ENCODE data around the gene GLI2. TPM values are rescaled to one million over a fixed set of nuclear protein-coding genes. Genes with fewer than 3 reads are reported as not detected.

GLI2 gene
- total and polyA plus RNA-seq, 2 of the 13 experiments (the other 11 are each of a cell fraction or from before 2014, with no cell fraction given), result not detected

GRCh38 chr2:120744817-120745216 is 9.1 kb downstream of the GLI2 start (continued):
- TF ChIP-seq MXD1 (CRISPR knock-in tag; IDR thresholded peaks at IDR 0.05) (no peak), ZFP62 (CRISPR knock-in tag; IDR thresholded peaks at IDR 0.05) (no peak), ZBTB7B (CRISPR knock-in tag; IDR thresholded peaks at IDR 0.05) (no peak), TCF7L2 (IDR thresholded peaks at IDR 0.05; ENCODE audit: low read depth, low read length) (no peak), SRY (CRISPR knock-in tag; IDR thresholded peaks at IDR 0.05) (no peak), ZNF737 (CRISPR knock-in tag; IDR thresholded peaks at IDR 0.05; ENCODE audit: borderline replicate concordance) (no peak), CSRNP1 (CRISPR knock-in tag; IDR thresholded peaks at IDR 0.05) (no peak), ZNF512 (CRISPR knock-in tag; IDR thresholded peaks at IDR 0.05) (no peak)

- FAIRE-seq (no peak), ATAC-seq (no peak), DNase-seq (ENCODE audit: low spot score) (no peak)
- ChIA-PET POLR2A (no interaction called here), CTCF (ENCODE audit: low intra/inter-chr PET ratio, low total read pairs) (no interaction called here)
- H3K4me3 ChIP-seq (replicated peaks in 1 of 3; ENCODE audit: insufficient read depth in 1 of 3, low read depth in 2 of 3, low read length in 3 of 3), result no peak overlapping the region
- no peaks in the 10 kb centered on the region for H3K36me3 ChIP-seq (replicated peaks in 1 of 2; ENCODE audit: control insufficient read depth in 1 of 2, insufficient read depth in 2 of 2, low read length in 2 of 2)
- 10% methylated on average over 6 of the region's 6 CpGs for WGBS (ENCODE audit: low lambda C conversion rate)
- intact Hi-C loops (cut with micrococcal nuclease; ENCODE audit: unreplicated experiment), result loop anchor here (5.0 kb wide), 1 partner anchor 508 kb away; no protein-coding TSS in a partner anchor
- H3K79me2 ChIP-seq (ENCODE audit: insufficient read depth, low read length), result no peaks in the 10 kb centered on the region
- H3K27me3 ChIP-seq (ENCODE audit: control insufficient read depth in 1 of 2, insufficient read depth in 2 of 2, low read length in 2 of 2), result peaks cover 10 to 67% of the 10 kb centered on the region in 2 experiments
- H3K9ac ChIP-seq (ENCODE audit: insufficient read depth, low read depth, low read length), result no peak overlapping the region
- no peak overlapping the region for H3K4me2 ChIP-seq (ENCODE audit: low read depth, low read length)
- no TSS peak for BruUV-seq (replicated peaks)
- no peak overlapping the region for H2AFZ ChIP-seq (ENCODE audit: low read length)
- no peaks in the 10 kb centered on the region for H3K9me3 ChIP-seq (ENCODE audit: low read length)
- H3K27ac ChIP-seq (ENCODE audit: extremely low read length, insufficient read depth, low read length), result no peak overlapping the region
- H4K20me1 ChIP-seq (ENCODE audit: insufficient read depth, low read length), result no peaks in the 10 kb centered on the region
- in situ Hi-C loops (cut with HindIII; ENCODE audit: extremely low pct_ligation_motif_present, low pct_unique_long_range_greater_than_20kb), result no loop called here
- peaks cover 13% of the 10 kb centered on the region; the same call in 1 of the 2 replicates for H3K4me1 ChIP-seq (ENCODE audit: insufficient read depth, low read length)
- TF ChIP-seq ZFP36 (IDR thresholded peaks at IDR 0.05; ENCODE audit: borderline replicate concordance, low read depth, low read length, partially characterized antibody) (no peak), PRDM15 (CRISPR knock-in tag; IDR thresholded peaks at IDR 0.05) (no peak), ZNF549 (CRISPR knock-in tag; IDR thresholded peaks at IDR 0.05) (no peak), ZBTB8A (CRISPR knock-in tag; IDR thresholded peaks at IDR 0.05; ENCODE audit: borderline replicate concordance, low read depth) (no peak), ZNF3 (CRISPR knock-in tag; IDR thresholded peaks at IDR 0.05) (no peak), TAF1 (CRISPR knock-in tag; IDR thresholded peaks at IDR 0.05) (no peak), PBX2 (CRISPR knock-in tag; IDR thresholded peaks at IDR 0.05) (no peak)
Measured at GRCh38 chr2:120745420-120746111, 9.9 kb downstream of the GLI2 start.
